Epithelial cell of proximal tubule (primary cell): ENCODE data around the gene DYRK2. TPM values are rescaled to one million over a fixed set of nuclear protein-coding genes. Genes with fewer than 3 reads are reported as not detected.

Source experiments
- DNase-seq: peaks from one replicate; pipeline ENCODE4 v3.0.0-alpha.2; 2011; ENCODE audit warnings: low read depth
- H3K4me3 ChIP-seq: 2 replicates; pipeline ENCODE4 v1.5.1; 2011; ENCODE audit warnings: low read depth, mild to moderate bottlenecking, low read length
- total RNA-seq: library from RNA; depleted of rRNA; stranded (reverse); fragments of >200 nt; gene quantifications from 2 replicates; pipeline ENCODE4 v1.2.3, GENCODE V29; 2015
- TF ChIP-seq, protein P1 (sequence below): conservative IDR thresholded peaks from 2 replicates; pipeline ENCODE4 v1.5.1; 2012; ENCODE audit warnings: low read depth, mild to moderate bottlenecking, low read length

The DYRK2 gene
- total RNA-seq, 1 donor from 2014 or later = 29.6 TPM

- H3K4me3 ChIP-seq = no peak overlapping the region
- DNase-seq = no peak
- TF ChIP-seq, protein P1, sequence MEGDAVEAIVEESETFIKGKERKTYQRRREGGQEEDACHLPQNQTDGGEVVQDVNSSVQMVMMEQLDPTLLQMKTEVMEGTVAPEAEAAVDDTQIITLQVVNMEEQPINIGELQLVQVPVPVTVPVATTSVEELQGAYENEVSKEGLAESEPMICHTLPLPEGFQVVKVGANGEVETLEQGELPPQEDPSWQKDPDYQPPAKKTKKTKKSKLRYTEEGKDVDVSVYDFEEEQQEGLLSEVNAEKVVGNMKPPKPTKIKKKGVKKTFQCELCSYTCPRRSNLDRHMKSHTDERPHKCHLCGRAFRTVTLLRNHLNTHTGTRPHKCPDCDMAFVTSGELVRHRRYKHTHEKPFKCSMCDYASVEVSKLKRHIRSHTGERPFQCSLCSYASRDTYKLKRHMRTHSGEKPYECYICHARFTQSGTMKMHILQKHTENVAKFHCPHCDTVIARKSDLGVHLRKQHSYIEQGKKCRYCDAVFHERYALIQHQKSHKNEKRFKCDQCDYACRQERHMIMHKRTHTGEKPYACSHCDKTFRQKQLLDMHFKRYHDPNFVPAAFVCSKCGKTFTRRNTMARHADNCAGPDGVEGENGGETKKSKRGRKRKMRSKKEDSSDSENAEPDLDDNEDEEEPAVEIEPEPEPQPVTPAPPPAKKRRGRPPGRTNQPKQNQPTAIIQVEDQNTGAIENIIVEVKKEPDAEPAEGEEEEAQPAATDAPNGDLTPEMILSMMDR = no peak
Measured at GRCh38 chr12:67705394-67706370, 57.1 kb downstream of the DYRK2 start.

- DNase-seq = no peak
- TF ChIP-seq, protein P1 = no peak
Measured at GRCh38 chr12:67709367-67709954, 60.9 kb downstream of the DYRK2 start.

GRCh38 chr12:67710582-67710981, 62.0 kb downstream of the DYRK2 start:
- H3K4me3 ChIP-seq = no peak overlapping the region
- no peak for DNase-seq
- TF ChIP-seq, protein P1 = no peak

More at GRCh38 chr12:67709367-67709954, 60.9 kb downstream of the DYRK2 start:
- no peak overlapping the region for H3K4me3 ChIP-seq

GRCh38 chr12:67712011-67712410, 63.5 kb downstream of the DYRK2 start:
- H3K4me3 ChIP-seq = no peak overlapping the region
- TF ChIP-seq, protein P1 = no peak
- no peak for DNase-seq

DNA sequence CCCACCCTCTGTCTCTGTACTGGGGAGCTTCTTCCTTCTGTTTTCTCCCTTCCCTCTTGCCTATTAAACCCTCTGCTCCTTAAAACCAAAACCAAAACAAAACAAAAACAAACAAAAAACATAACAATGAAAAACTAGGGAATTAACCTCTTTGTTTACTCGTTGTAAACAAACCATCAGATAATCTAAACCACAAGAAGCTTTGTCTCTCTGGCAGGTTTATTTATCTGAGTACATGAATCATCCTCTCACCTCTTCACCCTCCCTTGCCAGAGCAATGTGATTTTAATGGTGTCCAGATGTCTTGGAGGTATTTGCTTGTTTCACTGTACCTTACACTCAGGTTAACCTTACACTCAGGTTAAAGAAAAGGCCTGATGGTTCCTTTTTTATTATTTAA, 66.1 kb downstream of the DYRK2 start:
- no peak for DNase-seq
- TF ChIP-seq, protein P1 = no peak
- no peak overlapping the region for H3K4me3 ChIP-seq
